Epidermal melanocyte (primary cell): ENCODE data around the gene FIBIN.

Experiments used
- DNase-seq: peaks from one replicate; pipeline ENCODE4 v3.0.0; 2011; ENCODE audit warnings: low spot score; ENCODE audit not compliant: insufficient read length

The FIBIN gene

GRCh38 chr11:27022659-27023251, 28.8 kb downstream of the FIBIN start:
- DNase-seq = no peak

GRCh38 chr11:27024865-27025264, 31.0 kb downstream of the FIBIN start:
- no peak for DNase-seq

- no peak for DNase-seq
Measured at GRCh38 chr11:27025312-27025955, 31.5 kb downstream of the FIBIN start.

- DNase-seq = no peak
Measured at GRCh38 chr11:27025957-27026733, 32.2 kb downstream of the FIBIN start.

- no peak for DNase-seq
Measured at GRCh38 chr11:27028561-27028965, 34.7 kb downstream of the FIBIN start.

- no peak for DNase-seq
Measured at GRCh38 chr11:27029966-27030365, 36.1 kb downstream of the FIBIN start.

GRCh38 chr11:27031754-27032153, 37.8 kb downstream of the FIBIN start:
- no peak for DNase-seq

GRCh38 chr11:27039873-27040272, 46.0 kb downstream of the FIBIN start:
- DNase-seq = no peak

- no peak for DNase-seq
Measured at GRCh38 chr11:27040302-27041115, 46.6 kb downstream of the FIBIN start, which contains the start of gene BBOX1. Gene BBOX1 (plus strand): TSS chr11:27040815. CDS start chr11:27055431, 14,616 bp downstream.

GRCh38 chr11:27041141-27041899, 47.4 kb downstream of the FIBIN start:
- DNase-seq = no peak
